Neural progenitor cell (in vitro differentiated cells): Measurements from ENCODE around the gene SELENOO. TPM values are rescaled to one million over a fixed set of nuclear protein-coding genes. Genes with fewer than 3 reads are reported as not detected.

Source experiments
- DNase-seq: peaks from one replicate; pipeline ENCODE4 v3.0.0-alpha.2; 2016; ENCODE audit warnings: low spot score
- H2AFZ ChIP-seq: fragments of 200-600 bp; sonication (generic); replicated peaks from 2 replicates; pipeline ENCODE4 v1.6.1; 2016; ENCODE audit warnings: antibody characterized with exemption
- H3F3A ChIP-seq: fragments of 200-600 bp; sonication (generic); 2 replicates; pipeline ENCODE4 v1.6.1; 2016; ENCODE audit warnings: antibody characterized with exemption, low read depth
- H3K27ac ChIP-seq: fragments of 200-600 bp; sonication (generic); 2 replicates; pipeline ENCODE4 v1.5.1; 2016; ENCODE audit warnings: mild to moderate bottlenecking
- H3K27me3 ChIP-seq: fragments of 200-600 bp; sonication (generic); 2 replicates; pipeline ENCODE4 v1.6.1; 2016; ENCODE audit warnings: mild to moderate bottlenecking, moderate library complexity
- H3K36me3 ChIP-seq: fragments of 200-600 bp; sonication (generic); 2 replicates; pipeline ENCODE4 v1.5.1; 2016
- H3K4me1 ChIP-seq: fragments of 200-600 bp; sonication (generic); 2 replicates; pipeline ENCODE4 v1.6.1; 2016; ENCODE audit warnings: mixed run types
- H3K4me2 ChIP-seq: fragments of 200-600 bp; sonication (generic); 2 replicates; pipeline ENCODE4 v1.6.1; 2016
- H3K4me3 ChIP-seq: fragments of 200-600 bp; sonication (generic); 2 replicates; pipeline ENCODE4 v1.5.1; 2016
- H3K79me2 ChIP-seq: fragments of 200-600 bp; sonication (generic); 2 replicates; pipeline ENCODE4 v1.6.1; 2016; ENCODE audit warnings: low read depth
- H3K9ac ChIP-seq: fragments of 200-600 bp; sonication (generic); 2 replicates; pipeline ENCODE4 v1.6.1; 2016
- H3K9me3 ChIP-seq: fragments of 200-600 bp; sonication (generic); 2 replicates; pipeline ENCODE4 v1.5.1; 2016; ENCODE audit warnings: low read depth
- H4K20me1 ChIP-seq: fragments of 200-600 bp; sonication (generic); 2 replicates; pipeline ENCODE4 v1.6.1; 2016; ENCODE audit warnings: low read depth
- H3K27ac Mint-ChIP-seq: 3 replicates; pipeline ENCODE4 v1.8.0; 2021; ENCODE audit warnings: mixed read lengths
- H3K27me3 Mint-ChIP-seq: 2 replicates; pipeline ENCODE4 v1.8.0; 2022; ENCODE audit warnings: low read depth, mild to moderate bottlenecking, inconsistent platforms, moderate library complexity, mixed read lengths; ENCODE audit not compliant: insufficient read depth
- H3K36me3 Mint-ChIP-seq: 3 replicates; pipeline ENCODE4 v1.8.0; 2021; ENCODE audit warnings: mixed read lengths
- H3K4me1 Mint-ChIP-seq: 3 replicates; pipeline ENCODE4 v1.8.0; 2021; ENCODE audit warnings: mixed read lengths
- H3K4me3 Mint-ChIP-seq: 3 replicates; pipeline ENCODE4 v1.8.0; 2021; ENCODE audit warnings: mild to moderate bottlenecking, moderate library complexity, mixed read lengths
- H3K9me3 Mint-ChIP-seq: 3 replicates; pipeline ENCODE4 v1.8.0; 2020; ENCODE audit warnings: mixed read lengths
- EZH2 ChIP-seq: fragments of 200-600 bp; sonication (generic); IDR thresholded peaks from 2 replicates; pipeline ENCODE4 v1.6.1; 2017; ENCODE audit warnings: antibody characterized with exemption, mild to moderate bottlenecking, moderate library complexity
- EZH2phosphoT487 ChIP-seq: fragments of 200-600 bp; sonication (generic); IDR thresholded peaks from 2 replicates; pipeline ENCODE4 v1.6.1; 2017; ENCODE audit warnings: antibody characterized with exemption
- total RNA-seq: library from RNA; depleted of rRNA; stranded (reverse); fragments of >200 nt; gene quantifications from 2 replicates; pipeline ENCODE4 v1.2.3, GENCODE V29; 2015; ENCODE audit warnings: low replicate concordance
- TF ChIP-seq, protein P1 (sequence below): fragments of 200-600 bp; sonication (generic); IDR thresholded peaks from 2 replicates; pipeline ENCODE4 v1.5.1; 2017; ENCODE audit warnings: antibody characterized with exemption, mild to moderate bottlenecking

Gene SELENOO
- total RNA-seq, 1 donor from 2014 or later, result 7.6 TPM

DNA sequence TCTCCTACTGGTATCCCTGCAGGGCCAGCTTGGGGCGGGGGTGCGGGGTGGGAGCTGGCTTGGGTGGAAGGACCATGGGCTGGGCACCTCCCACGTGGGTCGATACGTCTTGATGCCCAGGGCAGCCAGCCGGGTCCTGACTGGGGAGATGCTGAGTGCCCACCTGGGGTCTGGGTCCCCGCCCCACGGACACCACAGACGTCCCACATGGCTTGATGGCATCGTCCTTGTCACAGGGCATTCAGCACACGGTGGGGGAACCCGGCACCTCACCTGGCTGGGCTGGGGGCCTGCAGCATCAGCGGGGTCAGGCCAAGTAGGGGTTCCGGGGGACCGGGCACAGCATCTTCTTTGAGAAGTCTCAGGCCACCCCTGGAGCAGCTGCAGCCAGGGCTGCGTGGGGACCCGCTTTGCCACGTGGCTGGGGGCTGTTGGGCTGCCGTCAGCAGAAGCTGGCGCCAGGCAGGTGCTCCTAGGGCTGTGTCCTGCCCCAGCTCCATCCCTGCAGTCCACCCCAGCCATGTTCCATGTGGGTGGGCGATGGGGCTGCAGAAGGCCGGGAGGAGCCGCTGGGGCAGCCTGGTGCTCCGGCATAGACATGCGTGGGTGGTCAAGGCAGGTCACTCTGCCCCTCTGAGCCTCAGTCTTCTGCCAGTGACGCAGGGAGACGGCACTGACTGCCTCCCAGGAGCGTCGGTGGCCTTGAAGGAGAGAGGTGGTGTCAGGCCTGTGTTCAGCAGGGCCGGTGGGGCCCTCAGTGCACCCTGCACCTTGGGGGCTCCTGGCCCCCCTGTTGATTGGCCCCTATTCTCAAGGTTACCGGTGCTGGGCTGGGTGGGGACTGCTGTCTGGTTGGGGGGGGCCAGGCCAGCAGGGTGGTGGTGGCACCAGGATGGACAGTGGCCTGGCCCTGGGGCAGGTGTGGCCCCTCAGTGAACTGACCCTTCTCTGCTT is 8.4 kb downstream of the SELENOO start:
- H3K79me2 ChIP-seq, result peaks cover 12% of the 10 kb centered on the region
- H3K36me3 Mint-ChIP-seq, result peaks cover 31% of the 10 kb centered on the region
- H3K27ac Mint-ChIP-seq, result no peak overlapping the region

DNA sequence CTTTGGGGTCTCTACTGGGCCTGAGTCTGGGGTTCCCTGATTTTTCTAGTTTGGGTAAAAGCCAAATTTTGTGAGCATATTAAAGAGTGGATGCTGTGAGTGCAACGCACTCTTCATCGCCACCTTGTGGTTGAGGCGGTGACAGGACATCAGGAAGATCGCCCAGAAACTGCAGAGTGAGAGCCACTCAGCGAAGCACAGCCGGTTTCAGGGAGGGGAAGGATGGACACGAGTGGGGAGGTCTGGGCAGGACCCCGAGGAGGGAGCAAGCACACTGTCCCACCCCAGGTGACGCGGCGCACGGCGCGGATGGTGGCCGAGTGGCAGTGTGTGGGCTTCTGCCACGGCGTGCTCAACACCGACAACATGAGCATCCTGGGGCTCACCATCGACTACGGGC is 9.1 kb downstream of the SELENOO start:
- peaks cover 4% of the 10 kb centered on the region for H3F3A ChIP-seq
- no peaks in the 10 kb centered on the region for H3K9me3 ChIP-seq
- H3K9me3 Mint-ChIP-seq, result no peaks in the 10 kb centered on the region
- H3K27me3 ChIP-seq, result no peaks in the 10 kb centered on the region
- H3K4me3 ChIP-seq, result no peak overlapping the region
- no peak overlapping the region for H2AFZ ChIP-seq
- peaks cover 30% of the 10 kb centered on the region for H3K36me3 Mint-ChIP-seq
- TF ChIP-seq EZH2phosphoT487, result no peak
- TF ChIP-seq, protein P1, sequence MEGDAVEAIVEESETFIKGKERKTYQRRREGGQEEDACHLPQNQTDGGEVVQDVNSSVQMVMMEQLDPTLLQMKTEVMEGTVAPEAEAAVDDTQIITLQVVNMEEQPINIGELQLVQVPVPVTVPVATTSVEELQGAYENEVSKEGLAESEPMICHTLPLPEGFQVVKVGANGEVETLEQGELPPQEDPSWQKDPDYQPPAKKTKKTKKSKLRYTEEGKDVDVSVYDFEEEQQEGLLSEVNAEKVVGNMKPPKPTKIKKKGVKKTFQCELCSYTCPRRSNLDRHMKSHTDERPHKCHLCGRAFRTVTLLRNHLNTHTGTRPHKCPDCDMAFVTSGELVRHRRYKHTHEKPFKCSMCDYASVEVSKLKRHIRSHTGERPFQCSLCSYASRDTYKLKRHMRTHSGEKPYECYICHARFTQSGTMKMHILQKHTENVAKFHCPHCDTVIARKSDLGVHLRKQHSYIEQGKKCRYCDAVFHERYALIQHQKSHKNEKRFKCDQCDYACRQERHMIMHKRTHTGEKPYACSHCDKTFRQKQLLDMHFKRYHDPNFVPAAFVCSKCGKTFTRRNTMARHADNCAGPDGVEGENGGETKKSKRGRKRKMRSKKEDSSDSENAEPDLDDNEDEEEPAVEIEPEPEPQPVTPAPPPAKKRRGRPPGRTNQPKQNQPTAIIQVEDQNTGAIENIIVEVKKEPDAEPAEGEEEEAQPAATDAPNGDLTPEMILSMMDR, result peak; percentile 82
- no peak for TF ChIP-seq EZH2
- peaks cover 27% of the 10 kb centered on the region for H4K20me1 ChIP-seq
- no peak overlapping the region for H3K9ac ChIP-seq
- H3K27me3 Mint-ChIP-seq, result peaks cover 2% of the 10 kb centered on the region
- H3K4me1 Mint-ChIP-seq, result peaks cover 7% of the 10 kb centered on the region
- DNase-seq, result peak; percentile 65
- H3K79me2 ChIP-seq, result peaks cover 13% of the 10 kb centered on the region
- H3K27ac Mint-ChIP-seq, result peak overlapping the region; percentile 50
- no peaks in the 10 kb centered on the region for H3K4me1 ChIP-seq
- H3K36me3 ChIP-seq, result no peaks in the 10 kb centered on the region
- peak overlapping the region; percentile 12 for H3K4me3 Mint-ChIP-seq
- H3K27ac ChIP-seq, result no peak overlapping the region
- no peak overlapping the region for H3K4me2 ChIP-seq

More for the DNA sequence above, 8.4 kb downstream of the SELENOO start:
- Mint-ChIP-seq H3K4me1 (peaks cover 7% of the 10 kb centered on the region), H3K4me3 (peak overlapping the region; percentile 12), H3K27me3 (peaks cover 2% of the 10 kb centered on the region), H3K9me3 (no peaks in the 10 kb centered on the region)
- Histone ChIP-seq H3K27me3 (no peaks in the 10 kb centered on the region), H2AFZ (no peak overlapping the region), H3K4me1 (no peaks in the 10 kb centered on the region), H3K4me2 (no peak overlapping the region), H4K20me1 (peaks cover 27% of the 10 kb centered on the region), H3K9ac (no peak overlapping the region), H3K4me3 (no peak overlapping the region), H3K36me3 (no peaks in the 10 kb centered on the region), H3K9me3 (no peaks in the 10 kb centered on the region), H3F3A (peaks cover 4% of the 10 kb centered on the region), H3K27ac (no peak overlapping the region)
- TF ChIP-seq EZH2 (no peak), EZH2phosphoT487 (no peak)
- TF ChIP-seq, protein P1, result no peak
- DNase-seq, result no peak

DNA sequence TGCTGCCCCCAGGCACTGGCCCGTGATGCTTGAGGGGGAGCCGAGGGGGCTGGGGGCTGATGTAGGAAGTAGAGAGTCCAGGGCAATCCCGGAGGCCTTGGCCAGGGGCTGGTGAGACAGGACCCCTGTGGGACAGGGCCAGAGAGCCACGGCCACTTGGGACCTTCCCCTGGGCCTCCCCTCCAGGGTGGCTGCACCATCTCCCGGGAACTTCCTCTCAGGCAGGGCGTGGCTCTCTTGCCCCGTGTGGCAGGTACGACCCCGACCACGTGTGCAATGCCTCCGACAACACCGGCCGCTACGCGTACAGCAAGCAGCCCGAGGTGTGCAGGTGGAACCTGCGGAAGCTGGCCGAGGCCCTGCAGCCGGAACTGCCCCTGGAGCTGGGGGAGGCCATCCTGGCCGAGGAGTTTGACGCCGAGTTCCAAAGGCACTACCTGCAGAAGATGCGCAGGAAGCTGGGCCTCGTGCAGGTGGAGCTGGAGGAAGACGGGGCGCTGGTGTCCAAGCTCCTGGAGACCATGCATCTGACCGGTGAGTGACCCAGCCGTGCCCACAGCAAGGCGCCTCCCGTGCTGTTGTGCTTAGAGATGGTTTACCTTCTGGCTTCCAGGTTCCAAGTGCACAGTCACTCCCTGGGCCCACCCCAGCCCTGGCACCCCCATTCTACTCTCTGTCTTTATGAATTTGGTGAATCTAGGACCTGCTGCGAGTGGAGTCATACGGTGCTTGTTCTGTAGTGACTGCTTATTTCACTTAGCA is 9.7 kb downstream of the SELENOO start:
- no peak for TF ChIP-seq EZH2
- no peak for TF ChIP-seq EZH2phosphoT487
- TF ChIP-seq, protein P1, result no peak
- H4K20me1 ChIP-seq, result peaks cover 24% of the 10 kb centered on the region
- H3K9ac ChIP-seq, result no peak overlapping the region
- H3K9me3 ChIP-seq, result no peaks in the 10 kb centered on the region
- peaks cover 13% of the 10 kb centered on the region for H3K79me2 ChIP-seq
- no peak overlapping the region for H3K4me2 ChIP-seq
- DNase-seq, result no peak
- peaks cover 27% of the 10 kb centered on the region for H3K36me3 Mint-ChIP-seq
- no peak overlapping the region for H2AFZ ChIP-seq
- H3K4me1 Mint-ChIP-seq, result peaks cover 7% of the 10 kb centered on the region
- no peak overlapping the region for H3K27ac ChIP-seq
- H3K27me3 Mint-ChIP-seq, result peaks cover 4% of the 10 kb centered on the region
- H3K4me1 ChIP-seq, result no peaks in the 10 kb centered on the region
- peaks cover 4% of the 10 kb centered on the region for H3F3A ChIP-seq
- no peaks in the 10 kb centered on the region for H3K36me3 ChIP-seq
- H3K27ac Mint-ChIP-seq, result peak overlapping the region; percentile 28
- H3K27me3 ChIP-seq, result no peaks in the 10 kb centered on the region
- no peak overlapping the region for H3K4me3 Mint-ChIP-seq
- H3K4me3 ChIP-seq, result no peak overlapping the region
- H3K9me3 Mint-ChIP-seq, result no peaks in the 10 kb centered on the region
